ENCODE data around the gene MTX1. TPM values are rescaled to one million over a fixed set of nuclear protein-coding genes. Genes with fewer than 3 reads are reported as not detected.
A peak's percentile ranks its signal among the peaks of the same experiment; 100 is the strongest.
"Not testable (repeated sequence)": the region's sequence is repeated elsewhere in the genome, so short reads cannot be mapped to it uniquely, and the experiment has no call there.

Gene MTX1
- total RNA-seq, 4 donors from 2014 or later = 20.5 to 54.8 (median 40.8) TPM

GRCh38 chr1:155166471-155167165 is 41.9 kb upstream of the MTX1 start:
- TF ChIP-seq, protein P1, sequence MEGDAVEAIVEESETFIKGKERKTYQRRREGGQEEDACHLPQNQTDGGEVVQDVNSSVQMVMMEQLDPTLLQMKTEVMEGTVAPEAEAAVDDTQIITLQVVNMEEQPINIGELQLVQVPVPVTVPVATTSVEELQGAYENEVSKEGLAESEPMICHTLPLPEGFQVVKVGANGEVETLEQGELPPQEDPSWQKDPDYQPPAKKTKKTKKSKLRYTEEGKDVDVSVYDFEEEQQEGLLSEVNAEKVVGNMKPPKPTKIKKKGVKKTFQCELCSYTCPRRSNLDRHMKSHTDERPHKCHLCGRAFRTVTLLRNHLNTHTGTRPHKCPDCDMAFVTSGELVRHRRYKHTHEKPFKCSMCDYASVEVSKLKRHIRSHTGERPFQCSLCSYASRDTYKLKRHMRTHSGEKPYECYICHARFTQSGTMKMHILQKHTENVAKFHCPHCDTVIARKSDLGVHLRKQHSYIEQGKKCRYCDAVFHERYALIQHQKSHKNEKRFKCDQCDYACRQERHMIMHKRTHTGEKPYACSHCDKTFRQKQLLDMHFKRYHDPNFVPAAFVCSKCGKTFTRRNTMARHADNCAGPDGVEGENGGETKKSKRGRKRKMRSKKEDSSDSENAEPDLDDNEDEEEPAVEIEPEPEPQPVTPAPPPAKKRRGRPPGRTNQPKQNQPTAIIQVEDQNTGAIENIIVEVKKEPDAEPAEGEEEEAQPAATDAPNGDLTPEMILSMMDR (IDR thresholded peaks at IDR 0.05) = no peak
- TF ChIP-seq POLR2A (IDR thresholded peaks at IDR 0.05) = no peak
- no peak overlapping the region for H3K4me3 ChIP-seq (ENCODE audit: low read depth, poor library complexity, severe bottlenecking)
- peak in 1 of 2 donors; percentile 90 for DNase-seq (ENCODE audit: low spot score in 2 of 2)
- intact Hi-C loops (cut with DNase I; ENCODE audit: low total_unique reads) = no loop called here
- WGBS, 2 donors = 31 to 43% methylated on average over 27 of the region's 27 CpGs

GRCh38 chr1:155167166-155168104 is 41.1 kb upstream of the MTX1 start:
- no peak overlapping the region for H3K4me3 ChIP-seq (ENCODE audit: low read depth, poor library complexity, severe bottlenecking)
- DNase-seq (ENCODE audit: low spot score in 2 of 2) = peak; percentile 80 to 97
- TF ChIP-seq, protein P1 (IDR thresholded peaks at IDR 0.05) = peak in 1 of 3 donors; percentile 17
- TF ChIP-seq POLR2A (IDR thresholded peaks at IDR 0.05) = no peak
- intact Hi-C loops (cut with DNase I; ENCODE audit: low total_unique reads) = loop anchor here (2.0 kb wide), 1 partner anchor 77 kb away; no protein-coding TSS in a partner anchor
- WGBS, 2 donors = 6 to 8% methylated on average over 25 to 26 of the region's 28 CpGs

DNA sequence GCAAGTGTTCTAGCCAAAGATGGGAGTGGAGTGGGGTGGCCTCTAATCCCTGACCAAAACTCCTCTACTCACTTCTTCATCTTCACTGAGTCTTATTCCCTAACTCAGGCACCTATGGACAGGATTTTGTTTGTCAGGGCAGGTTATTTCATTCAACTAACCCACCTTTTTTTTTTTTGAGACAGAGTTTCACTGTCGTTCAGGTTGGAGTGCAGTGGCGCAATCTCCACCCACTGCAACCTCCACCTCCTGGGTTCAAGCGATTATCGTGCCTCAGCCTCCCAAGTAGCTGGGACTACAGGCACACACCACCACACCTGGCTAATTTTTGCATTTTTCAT is 40.4 kb upstream of the MTX1 start:
- WGBS, 2 donors = 40 to 42% methylated on average over 4 of the region's 4 CpGs

DNA sequence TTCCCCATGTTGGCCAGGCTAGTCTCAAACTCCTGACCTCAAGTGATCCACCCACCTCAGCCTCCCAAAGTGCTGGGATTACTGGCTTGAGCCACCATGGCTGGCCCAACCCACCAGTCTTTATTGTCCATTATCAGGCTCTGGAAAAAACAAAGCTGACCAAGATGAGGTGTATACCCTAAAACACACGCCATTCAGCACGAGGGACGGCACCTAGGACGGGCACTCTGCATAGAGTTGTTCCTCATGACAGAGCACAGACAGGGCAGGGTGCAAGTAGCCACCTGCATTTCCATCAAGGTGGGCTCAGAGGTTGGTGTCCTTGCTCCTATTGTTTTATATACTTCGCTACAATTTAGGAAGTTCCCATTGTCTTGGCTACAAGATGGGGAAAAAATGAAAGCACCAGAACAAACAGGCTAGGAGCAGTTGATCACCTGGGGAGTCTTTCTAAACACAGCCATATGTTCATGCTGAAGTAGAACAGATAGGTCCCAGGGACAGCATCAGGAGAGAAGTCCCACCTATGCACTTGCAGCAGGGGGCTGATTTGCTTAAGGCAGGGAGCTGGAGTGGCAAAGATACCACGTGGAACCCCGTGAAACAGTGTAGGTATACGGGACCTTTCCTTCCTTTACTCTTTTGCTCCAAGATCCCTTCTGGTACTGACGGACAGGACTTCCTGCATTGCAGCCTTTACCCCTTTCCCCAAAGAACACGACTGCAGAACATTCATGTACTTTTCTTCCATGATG is 39.9 kb upstream of the MTX1 start:
- peak in 1 of 2 donors; percentile 54 for DNase-seq (ENCODE audit: low spot score in 2 of 2)
- no peak overlapping the region for H3K4me3 ChIP-seq (ENCODE audit: low read depth, poor library complexity, severe bottlenecking)
- WGBS, 2 donors = 78 to 83% methylated on average over 10 of the region's 10 CpGs
- TF ChIP-seq, protein P1 (IDR thresholded peaks at IDR 0.05) = no peak
- TF ChIP-seq POLR2A (IDR thresholded peaks at IDR 0.05) = no peak
- intact Hi-C loops (cut with DNase I; ENCODE audit: low total_unique reads) = loop anchor here (2.0 kb wide), 1 partner anchor 78 kb away; no protein-coding TSS in a partner anchor

More for the DNA sequence above, 40.4 kb upstream of the MTX1 start:
- not testable (repeated sequence) for H3K4me3 ChIP-seq (ENCODE audit: low read depth, poor library complexity, severe bottlenecking); DNase-seq (ENCODE audit: low spot score in 2 of 2)
- intact Hi-C loops (cut with DNase I; ENCODE audit: low total_unique reads) = loop anchor here (2.0 kb wide), 1 partner anchor 77 kb away; no protein-coding TSS in a partner anchor

- no peak overlapping the region for H3K4me3 ChIP-seq (ENCODE audit: low read depth, poor library complexity, severe bottlenecking)
- TF ChIP-seq, protein P1 (IDR thresholded peaks at IDR 0.05) = no peak
- no peak for TF ChIP-seq POLR2A (IDR thresholded peaks at IDR 0.05)
- intact Hi-C loops (cut with DNase I; ENCODE audit: low total_unique reads) = loop anchor here (2.0 kb wide), 1 partner anchor 79 kb away; no protein-coding TSS in a partner anchor
- DNase-seq (ENCODE audit: low spot score in 2 of 2) = peak in 1 of 2 donors; percentile 64
- 60 to 65% methylated on average over 5 of the region's 5 CpGs for WGBS, 2 donors
Observed at GRCh38 chr1:155169541-155169940, 39.0 kb upstream of the MTX1 start.

All from lower leg skin (tissue), 4 donors.